ENCODE data around the gene RNF43.

DNA sequence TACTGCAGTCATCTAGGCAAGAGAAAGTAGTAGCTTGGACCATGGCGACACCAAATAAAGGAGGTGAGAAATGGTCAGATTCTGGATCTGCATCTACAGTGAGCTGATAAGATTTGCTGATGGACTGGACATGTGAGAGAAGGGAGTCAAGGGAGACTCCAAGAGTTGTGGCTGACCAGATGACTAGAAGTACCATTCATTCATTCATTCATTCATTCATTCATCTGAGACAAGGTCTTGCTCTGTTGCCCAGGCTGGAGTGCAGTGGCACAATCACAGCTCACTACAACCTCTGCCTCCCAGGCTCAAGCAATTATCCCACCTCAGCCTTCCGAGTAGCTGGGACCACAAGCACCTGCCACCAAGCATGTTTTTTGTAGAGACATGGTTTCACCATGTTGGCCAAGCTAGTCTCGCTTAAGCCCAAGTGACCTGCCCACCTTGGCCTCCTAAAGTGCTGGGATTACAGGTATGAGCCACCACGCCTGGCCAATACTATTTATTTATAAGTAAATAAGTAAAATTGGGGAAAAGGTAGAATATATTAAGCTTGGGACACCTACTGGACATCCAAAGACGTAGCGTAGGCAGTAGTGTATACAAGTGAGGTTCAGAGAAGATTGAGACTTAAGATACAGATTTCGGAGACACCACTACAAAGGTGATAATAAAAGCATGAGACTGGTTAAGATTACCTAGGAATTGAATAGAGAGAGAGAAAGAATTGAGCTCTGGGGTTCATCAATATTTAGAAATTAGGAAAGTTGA is 15.7 kb upstream of the RNF43 start:
- no peak for TF ChIP-seq CTCF (IDR thresholded peaks at IDR 0.05)
- TF ChIP-seq EZH2 (IDR thresholded peaks at IDR 0.05), result no peak
- TF ChIP-seq EZH2phosphoT487 (IDR thresholded peaks at IDR 0.05), result no peak

Data from neural progenitor cell (in vitro differentiated cells).